HPDE6-E6E7 (cell line): Measurements from ENCODE around the gene STK16.

Source experiments
- DNase-seq: peaks from one replicate; pipeline ENCODE4 v3.0.0; 2011; ENCODE audit warnings: missing footprints; ENCODE audit errors: extremely low spot score

STK16 gene

DNA sequence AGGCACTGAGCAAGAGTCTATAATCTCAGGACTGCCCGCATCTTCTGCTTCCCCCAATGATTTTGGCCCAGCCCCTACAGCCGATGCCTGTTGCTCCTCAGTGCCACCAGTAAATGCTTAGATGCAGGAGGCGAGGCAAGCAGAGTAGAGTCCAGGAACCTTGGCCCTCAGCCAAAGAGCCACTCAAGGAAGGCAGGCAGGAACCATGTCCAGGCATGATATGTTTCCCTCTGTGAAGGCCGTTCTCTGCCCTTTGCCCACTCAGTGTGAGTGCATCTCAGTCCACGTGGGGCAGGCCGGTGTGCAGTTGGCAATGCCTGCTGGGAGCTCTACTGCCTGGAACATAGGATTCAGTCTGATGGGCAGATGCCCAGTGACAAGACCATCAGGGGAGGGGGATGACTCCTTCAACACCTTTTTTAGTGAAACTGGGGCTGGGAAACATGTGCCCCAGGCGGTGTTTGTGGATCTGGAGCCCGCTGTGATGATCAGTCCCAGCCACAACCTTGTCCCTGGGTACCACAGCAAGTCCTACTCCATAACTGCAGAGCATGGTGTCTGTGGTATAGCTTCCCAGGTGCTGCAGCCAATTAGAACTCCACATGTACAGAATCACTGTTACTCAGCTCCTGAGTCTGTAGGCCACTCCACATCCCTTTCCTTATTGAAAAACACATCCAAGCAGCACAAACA lies 24.2 kb downstream of the STK16 start:
- no peak for DNase-seq

DNA sequence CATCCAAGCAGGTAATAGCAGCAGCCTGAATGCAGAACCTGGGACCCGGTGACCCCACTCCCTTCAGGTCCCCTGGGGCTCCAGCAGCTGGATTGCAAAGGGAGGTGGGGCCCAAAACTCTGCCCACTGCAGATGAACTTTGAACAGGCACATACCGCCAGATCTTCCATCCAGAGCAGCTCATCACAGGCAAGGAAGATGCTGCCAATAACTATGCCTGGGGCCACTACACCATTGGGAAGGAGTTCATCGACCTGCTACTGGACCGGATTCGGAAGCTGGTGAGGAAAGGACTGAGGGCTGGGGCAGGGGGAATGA lies 24.7 kb downstream of the STK16 start:
- DNase-seq = no peak

DNA sequence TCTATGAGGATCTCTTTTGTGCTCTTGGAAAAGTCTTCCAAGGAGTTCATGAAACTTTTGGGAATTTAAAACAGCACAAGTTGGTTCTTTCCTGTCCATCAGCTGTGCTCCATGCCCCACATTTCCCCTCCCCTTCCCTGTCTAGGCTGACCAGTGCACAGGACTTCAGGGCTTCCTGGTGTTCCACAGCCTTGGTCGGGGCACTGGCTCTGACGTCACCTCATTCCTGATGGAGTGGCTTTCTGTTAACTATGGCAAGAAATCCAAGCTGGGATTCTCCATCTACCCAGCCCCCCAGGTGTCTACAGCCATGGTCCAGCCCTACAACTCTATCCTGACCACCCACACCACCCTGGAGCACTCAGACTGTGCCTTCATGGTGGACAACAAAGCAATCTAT lies 25.7 kb downstream of the STK16 start:
- no peak for DNase-seq

DNA sequence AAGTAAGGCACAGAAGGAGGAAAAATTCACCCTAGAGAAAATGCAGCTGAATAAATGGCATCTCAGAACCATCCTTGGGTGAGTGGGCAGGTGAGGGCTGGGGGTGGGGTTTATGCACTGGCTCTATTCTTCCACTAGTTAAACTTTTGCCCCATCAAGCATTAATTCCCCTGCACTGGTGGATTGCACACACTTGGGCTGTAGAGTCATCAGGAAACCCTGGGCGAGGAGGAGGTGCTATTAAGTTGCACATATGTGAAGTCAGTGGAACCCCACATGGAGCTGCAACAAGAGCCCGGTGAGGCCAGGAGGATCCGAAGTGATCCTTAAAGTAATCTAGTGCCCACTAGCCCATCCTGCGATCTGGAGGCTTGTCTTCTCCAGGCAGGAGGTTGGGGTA lies 27.1 kb downstream of the STK16 start:
- DNase-seq = no peak

- DNase-seq = no peak
Observed at GRCh38 chr2:219272995-219273394, 27.7 kb downstream of the STK16 start.

GRCh38 chr2:219273937-219274336 lies 28.7 kb downstream of the STK16 start:
- DNase-seq = peak; percentile 93

DNA sequence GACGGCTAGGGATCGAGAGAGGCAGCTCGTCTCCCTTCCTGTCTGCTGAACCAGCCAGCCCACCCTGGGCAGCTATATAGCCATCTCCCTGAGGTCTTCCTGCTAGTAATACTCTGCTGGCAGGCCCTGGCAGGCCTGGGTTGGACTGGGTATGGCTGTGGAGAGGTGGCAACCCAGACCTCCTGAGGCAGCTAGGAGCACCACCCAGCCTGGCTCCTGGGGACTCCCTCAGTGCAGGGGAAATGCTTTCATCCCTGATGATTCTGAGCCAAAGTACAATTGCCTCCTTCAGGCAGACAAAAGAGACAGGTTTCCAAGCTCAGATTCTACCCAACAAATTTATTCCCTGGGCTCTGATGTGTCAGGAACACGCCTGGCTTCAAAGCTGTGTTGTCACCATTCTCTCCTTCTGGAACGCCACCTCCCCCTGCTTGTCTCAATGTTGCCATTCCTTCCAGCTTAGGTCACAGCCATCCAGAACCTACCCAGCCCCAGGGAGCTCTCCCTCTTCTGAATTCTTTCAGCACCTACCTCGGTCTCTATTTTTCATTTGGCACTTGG lies 29.2 kb downstream of the STK16 start:
- peak; percentile 72 for DNase-seq

- peak; percentile 58 for DNase-seq
Observed at GRCh38 chr2:219277703-219278654, 32.7 kb downstream of the STK16 start.

DNA sequence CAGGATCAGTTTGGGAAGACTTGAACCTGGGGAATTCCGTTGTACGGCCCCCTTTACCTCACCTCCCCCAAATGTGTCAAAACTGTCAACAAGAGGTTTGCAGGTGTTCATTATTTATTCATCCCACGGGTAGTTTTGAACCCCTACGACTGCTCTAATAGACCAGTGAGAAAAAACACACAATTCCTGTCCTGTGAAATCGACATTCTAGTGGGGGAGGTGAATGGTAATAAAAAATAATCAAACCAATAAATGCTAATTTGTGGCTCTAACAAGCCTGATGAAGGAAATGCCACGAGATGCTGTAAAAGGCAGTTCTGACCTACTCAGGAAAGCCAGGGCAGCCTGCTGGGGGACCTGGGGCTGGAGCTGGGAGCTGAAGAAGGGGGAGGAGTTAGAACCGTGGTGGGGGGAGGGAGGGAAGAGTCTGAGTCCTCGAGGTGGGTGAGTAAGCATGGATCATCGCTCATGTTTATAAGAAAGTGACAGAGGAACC lies 33.4 kb downstream of the STK16 start:
- DNase-seq = no peak

DNA sequence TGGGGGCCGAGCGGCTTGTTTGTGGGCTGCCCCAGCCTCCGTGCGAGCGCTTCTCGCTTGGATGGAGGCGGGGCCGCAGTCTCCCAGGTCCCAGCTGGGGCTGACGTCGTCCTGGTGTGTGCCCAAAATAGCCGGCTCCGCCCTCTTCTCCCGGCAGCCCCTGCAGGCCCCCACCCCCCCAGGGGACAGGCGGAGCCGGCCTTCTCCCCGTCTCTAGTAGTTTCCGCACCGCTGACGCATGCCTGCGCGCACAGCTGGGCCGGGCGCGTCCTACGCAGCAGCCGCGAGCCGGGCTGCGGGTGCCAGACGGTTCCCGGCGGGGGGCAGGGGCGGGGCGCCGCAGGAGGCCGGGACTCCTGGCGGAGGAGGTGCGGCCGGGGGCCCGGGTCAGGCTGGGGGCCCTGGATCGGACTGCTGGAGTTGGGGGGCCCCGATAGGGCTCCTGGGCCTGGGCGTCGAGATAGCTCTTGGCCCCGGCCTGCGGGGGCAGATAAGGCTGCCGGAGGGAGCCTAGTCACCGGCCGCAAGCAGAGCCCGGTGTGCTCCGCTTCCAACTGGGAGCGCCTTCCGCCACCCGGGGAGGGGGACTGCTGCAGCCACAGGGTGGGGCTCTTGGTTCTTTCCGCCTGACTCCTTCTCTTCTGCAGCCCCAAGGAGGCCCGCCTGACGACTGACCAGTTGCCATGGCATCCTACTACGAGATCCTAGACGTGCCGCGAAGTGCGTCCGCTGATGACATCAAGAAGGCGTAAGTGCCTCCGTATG lies 34.1 kb downstream of the STK16 start, which contains the start of gene DNAJB2:
DNAJB2 (plus strand) TSS at position 216 of the 765 bp plus-strand sequence; CDS start at position 684, 468 bp downstream.
- peak; percentile 98 for DNase-seq

- no peak for DNase-seq
Observed at GRCh38 chr2:219279916-219280516, 34.7 kb downstream of the STK16 start.

DNA sequence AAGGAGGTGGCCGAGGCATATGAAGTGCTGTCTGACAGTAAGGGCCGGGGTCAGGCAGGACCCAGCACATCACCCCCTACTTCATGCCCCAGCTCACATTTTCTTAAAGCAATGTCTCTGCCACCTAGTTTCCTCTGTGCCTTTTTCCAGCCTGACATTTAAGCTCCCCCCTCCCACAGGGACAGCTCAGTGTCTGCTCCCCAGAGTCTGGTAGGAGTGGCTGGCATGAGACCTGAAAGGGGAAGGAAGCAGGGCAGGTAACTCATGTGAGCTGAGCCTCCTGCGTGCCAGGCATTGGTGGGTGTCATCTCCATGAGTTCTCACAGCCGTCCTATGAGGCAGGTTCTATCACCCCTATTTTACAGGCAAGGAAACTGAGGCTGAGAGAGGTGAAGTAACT lies 35.4 kb downstream of the STK16 start:
- DNase-seq = no peak

- no peak for DNase-seq
Observed at GRCh38 chr2:219281588-219281987, 36.3 kb downstream of the STK16 start.

GRCh38 chr2:219282375-219282774 lies 37.1 kb downstream of the STK16 start:
- no peak for DNase-seq

DNA sequence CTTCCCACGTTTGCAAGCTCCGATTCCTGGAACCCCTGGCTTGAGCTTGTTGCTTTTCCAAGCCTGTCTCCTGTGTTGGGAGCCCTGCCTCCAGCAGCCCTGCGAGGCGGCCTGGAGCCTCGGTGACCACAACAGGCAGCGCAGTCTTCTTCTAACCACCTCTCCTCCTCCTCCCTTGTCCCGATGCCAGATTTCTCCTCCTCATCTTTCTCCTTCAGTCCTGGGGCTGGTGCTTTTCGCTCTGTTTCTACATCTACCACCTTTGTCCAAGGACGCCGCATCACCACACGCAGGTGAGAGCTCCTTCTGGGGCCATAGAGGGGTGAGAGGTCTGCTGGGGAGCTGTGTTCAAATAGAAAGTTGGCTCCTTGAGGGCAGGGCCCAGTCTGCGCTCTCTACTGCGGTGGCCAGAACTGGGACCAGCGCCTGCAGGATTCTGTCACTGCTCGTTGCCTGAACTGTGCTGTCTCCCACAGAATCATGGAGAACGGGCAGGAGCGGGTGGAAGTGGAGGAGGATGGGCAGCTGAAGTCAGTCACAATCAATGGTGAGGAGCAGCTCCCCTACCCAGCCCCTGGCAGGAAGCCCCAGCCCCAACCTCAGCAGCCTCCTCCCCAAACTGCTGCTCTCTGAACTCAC lies 37.8 kb downstream of the STK16 start:
- DNase-seq = no peak

GRCh38 chr2:219284501-219285372 lies 39.5 kb downstream of the STK16 start:
- no peak for DNase-seq

DNA sequence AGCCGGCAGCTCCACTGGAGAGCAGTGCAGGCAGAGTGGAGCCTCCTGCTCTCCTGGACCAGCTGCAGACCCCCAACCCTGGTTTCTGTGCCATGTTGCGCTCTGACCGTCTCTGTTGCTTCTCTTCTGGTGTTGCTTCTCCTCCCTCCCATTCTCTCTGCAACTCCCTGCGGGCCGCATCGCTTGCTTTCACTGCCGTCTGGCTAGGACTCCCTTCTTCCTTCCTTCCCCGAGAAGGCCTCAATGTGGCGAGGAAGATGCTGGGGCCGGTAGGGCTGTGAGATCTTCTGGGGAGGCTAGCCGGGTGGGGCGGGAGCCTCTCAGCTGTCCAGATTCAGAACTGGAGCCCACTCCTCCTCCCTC lies 40.1 kb downstream of the STK16 start:
- no peak for DNase-seq

GRCh38 chr2:219285894-219286425 lies 40.7 kb downstream of the STK16 start:
- peak; percentile 94 for DNase-seq

DNA sequence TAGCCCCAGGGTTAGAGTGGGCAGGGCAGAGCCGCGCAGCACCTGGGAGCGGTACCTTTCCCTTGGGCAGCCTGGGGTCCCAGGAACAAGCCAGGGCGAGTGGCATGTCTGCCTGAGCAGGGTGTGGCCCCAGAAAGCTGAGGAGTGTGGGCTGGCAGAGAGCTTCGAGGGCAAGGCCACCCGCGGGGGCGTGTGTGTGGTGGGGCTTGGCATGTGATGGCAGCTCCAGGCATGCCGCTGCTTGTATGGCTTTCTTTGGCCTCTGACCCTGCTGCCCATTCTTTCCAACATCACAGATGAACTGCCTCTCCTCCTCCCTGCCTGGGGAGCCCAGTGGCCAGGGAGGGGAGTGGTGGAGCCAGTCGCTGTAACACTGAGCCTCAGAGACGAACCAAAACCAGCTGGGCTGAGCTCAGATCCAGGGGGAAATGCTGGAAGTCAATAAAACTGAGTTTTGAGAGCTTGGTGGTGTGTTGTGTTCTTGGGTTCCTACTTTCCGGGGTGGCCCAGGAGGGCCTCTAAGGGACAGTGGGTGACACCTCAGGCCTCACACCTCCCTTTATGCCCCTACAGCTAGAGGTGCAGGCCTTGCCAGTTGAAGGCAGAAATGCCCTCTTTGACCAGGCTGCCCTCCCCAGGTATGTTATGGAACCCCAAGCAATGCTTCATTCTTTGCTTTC lies 41.3 kb downstream of the STK16 start:
- peak; percentile 66 for DNase-seq
